ENCODE measurements around the gene MNDA.

Gene MNDA

GRCh38 chr1:158809862-158810261 is 21.3 kb upstream of the MNDA start:
- H3K27me3 ChIP-seq (ENCODE audit: control insufficient read depth in 2 of 2, insufficient read depth in 2 of 2, low read length in 2 of 2), result no peaks in the 10 kb centered on the region
- peaks cover 0 to 2% of the 10 kb centered on the region in 2 donors for H3K4me1 ChIP-seq (ENCODE audit: control insufficient read depth in 2 of 2, insufficient read depth in 2 of 2, low read length in 2 of 2)
- no peaks in the 10 kb centered on the region for H3K9me3 ChIP-seq (ENCODE audit: control insufficient read depth in 2 of 2, low read length in 2 of 2)
- no peak overlapping the region for H3K9ac ChIP-seq (ENCODE audit: low read depth in 1 of 2, low read length in 2 of 2)
- no peak overlapping the region for H3K27ac ChIP-seq (ENCODE audit: low read depth in 2 of 2, low read length in 2 of 2)
- H3K4me3 ChIP-seq (ENCODE audit: low read length in 2 of 2), result no peak overlapping the region
- H3K36me3 ChIP-seq (ENCODE audit: control insufficient read depth in 2 of 2, insufficient read depth in 2 of 2, low read length in 2 of 2), result no peaks in the 10 kb centered on the region

DNA sequence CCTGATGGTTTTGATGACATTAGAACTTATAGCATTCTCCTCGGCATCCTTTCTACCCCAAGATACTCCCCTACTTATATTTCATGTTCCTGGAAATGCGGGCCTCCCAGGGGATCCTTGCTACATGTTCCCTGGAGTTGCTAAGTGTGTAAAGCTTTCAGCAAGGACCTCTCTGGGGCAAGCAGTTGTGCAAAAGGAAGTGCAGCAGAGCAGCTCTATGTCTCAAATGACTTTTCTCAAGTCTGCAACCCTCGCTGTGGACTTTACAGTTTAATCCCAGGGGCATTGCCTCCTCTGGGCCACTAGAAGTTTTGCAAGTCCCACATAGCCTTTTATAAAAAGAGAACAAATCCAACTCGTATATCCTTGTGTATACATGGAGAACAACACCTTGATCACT is 20.8 kb upstream of the MNDA start:
- Histone ChIP-seq H3K27ac (ENCODE audit: low read depth in 2 of 2, low read length in 2 of 2) (no peak overlapping the region), H3K9me3 (ENCODE audit: control insufficient read depth in 2 of 2, low read length in 2 of 2) (no peaks in the 10 kb centered on the region), H3K27me3 (ENCODE audit: control insufficient read depth in 2 of 2, insufficient read depth in 2 of 2, low read length in 2 of 2) (no peaks in the 10 kb centered on the region), H3K9ac (ENCODE audit: low read depth in 1 of 2, low read length in 2 of 2) (no peak overlapping the region), H3K4me3 (ENCODE audit: low read length in 2 of 2) (no peak overlapping the region), H3K4me1 (ENCODE audit: control insufficient read depth in 2 of 2, insufficient read depth in 2 of 2, low read length in 2 of 2) (peaks cover 0 to 2% of the 10 kb centered on the region in 2 donors), H3K36me3 (ENCODE audit: control insufficient read depth in 2 of 2, insufficient read depth in 2 of 2, low read length in 2 of 2) (no peaks in the 10 kb centered on the region)

- no peaks in the 10 kb centered on the region for H3K36me3 ChIP-seq (ENCODE audit: control insufficient read depth in 2 of 2, insufficient read depth in 2 of 2, low read length in 2 of 2)
- H3K9me3 ChIP-seq (ENCODE audit: control insufficient read depth in 2 of 2, low read length in 2 of 2), result no peaks in the 10 kb centered on the region
- no peaks in the 10 kb centered on the region for H3K27me3 ChIP-seq (ENCODE audit: control insufficient read depth in 2 of 2, insufficient read depth in 2 of 2, low read length in 2 of 2)
- peaks cover 0 to 2% of the 10 kb centered on the region in 2 donors for H3K4me1 ChIP-seq (ENCODE audit: control insufficient read depth in 2 of 2, insufficient read depth in 2 of 2, low read length in 2 of 2)
- no peak overlapping the region for H3K9ac ChIP-seq (ENCODE audit: low read depth in 1 of 2, low read length in 2 of 2)
- no peak overlapping the region for H3K4me3 ChIP-seq (ENCODE audit: low read length in 2 of 2)
- no peak overlapping the region for H3K27ac ChIP-seq (ENCODE audit: low read depth in 2 of 2, low read length in 2 of 2)
Observed at GRCh38 chr1:158812336-158812735, 18.8 kb upstream of the MNDA start.

DNA sequence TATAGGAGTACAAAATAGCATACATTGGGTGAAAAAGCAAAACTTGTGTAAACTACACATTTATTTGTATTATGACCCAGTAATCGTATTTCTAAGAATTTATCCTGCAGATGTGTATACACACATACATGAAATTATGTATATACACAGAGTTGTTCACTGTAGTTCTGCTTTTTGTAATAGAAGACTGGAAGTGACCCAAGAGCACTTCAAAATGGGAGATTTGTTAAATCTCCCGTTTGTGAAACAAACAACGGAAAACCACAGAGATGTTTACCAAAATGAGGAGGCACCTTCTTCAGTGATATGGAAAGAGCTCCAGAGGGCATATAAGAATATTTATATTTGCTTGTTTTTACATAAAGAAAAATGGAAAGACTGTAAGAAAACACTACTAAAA is 18.0 kb upstream of the MNDA start:
- H3K4me1 ChIP-seq (ENCODE audit: control insufficient read depth in 2 of 2, insufficient read depth in 2 of 2, low read length in 2 of 2), result peaks cover 0 to 2% of the 10 kb centered on the region in 2 donors
- no peaks in the 10 kb centered on the region for H3K9me3 ChIP-seq (ENCODE audit: control insufficient read depth in 2 of 2, low read length in 2 of 2)

DNA sequence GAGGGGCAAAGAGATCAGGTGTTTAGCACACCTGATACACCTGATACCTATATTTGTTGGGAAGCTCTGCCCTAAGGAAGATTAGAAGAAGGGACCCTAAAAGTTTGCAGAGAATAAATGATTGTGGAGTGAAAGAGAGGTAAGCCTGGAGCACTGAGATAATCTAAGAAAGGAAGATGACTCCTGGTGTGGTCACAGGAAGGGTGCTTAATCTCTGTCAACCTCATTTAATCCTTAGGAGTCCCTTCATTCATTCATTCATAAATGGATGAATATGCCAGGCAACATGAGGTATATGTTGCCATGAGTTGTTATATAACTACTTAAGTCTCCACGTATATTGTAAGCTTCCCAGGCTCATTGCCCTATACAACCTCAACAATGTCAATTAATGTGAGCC is 16.2 kb upstream of the MNDA start:
- H3K27ac ChIP-seq (ENCODE audit: low read depth in 2 of 2, low read length in 2 of 2), result no peak overlapping the region
- H3K27me3 ChIP-seq (ENCODE audit: control insufficient read depth in 2 of 2, insufficient read depth in 2 of 2, low read length in 2 of 2), result no peaks in the 10 kb centered on the region
- H3K4me3 ChIP-seq (ENCODE audit: low read length in 2 of 2), result no peak overlapping the region
- H3K36me3 ChIP-seq (ENCODE audit: control insufficient read depth in 2 of 2, insufficient read depth in 2 of 2, low read length in 2 of 2), result no peaks in the 10 kb centered on the region
- H3K4me1 ChIP-seq (ENCODE audit: control insufficient read depth in 2 of 2, insufficient read depth in 2 of 2, low read length in 2 of 2), result peaks cover 0 to 2% of the 10 kb centered on the region in 2 donors
- H3K9me3 ChIP-seq (ENCODE audit: control insufficient read depth in 2 of 2, low read length in 2 of 2), result no peaks in the 10 kb centered on the region
- no peak overlapping the region for H3K9ac ChIP-seq (ENCODE audit: low read depth in 1 of 2, low read length in 2 of 2)

More for the DNA sequence above, 18.0 kb upstream of the MNDA start:
- no peaks in the 10 kb centered on the region for H3K36me3 ChIP-seq (ENCODE audit: control insufficient read depth in 2 of 2, insufficient read depth in 2 of 2, low read length in 2 of 2)
- no peaks in the 10 kb centered on the region for H3K27me3 ChIP-seq (ENCODE audit: control insufficient read depth in 2 of 2, insufficient read depth in 2 of 2, low read length in 2 of 2)
- no peak overlapping the region for H3K4me3 ChIP-seq (ENCODE audit: low read length in 2 of 2)
- H3K27ac ChIP-seq (ENCODE audit: low read depth in 2 of 2, low read length in 2 of 2), result no peak overlapping the region
- H3K9ac ChIP-seq (ENCODE audit: low read depth in 1 of 2, low read length in 2 of 2), result no peak overlapping the region

- Histone ChIP-seq H3K4me1 (ENCODE audit: control insufficient read depth in 2 of 2, insufficient read depth in 2 of 2, low read length in 2 of 2) (no peaks in the 10 kb centered on the region), H3K27ac (ENCODE audit: low read depth in 2 of 2, low read length in 2 of 2) (no peak overlapping the region), H3K4me3 (ENCODE audit: low read length in 2 of 2) (no peak overlapping the region), H3K27me3 (ENCODE audit: control insufficient read depth in 2 of 2, insufficient read depth in 2 of 2, low read length in 2 of 2) (no peaks in the 10 kb centered on the region), H3K36me3 (ENCODE audit: control insufficient read depth in 2 of 2, insufficient read depth in 2 of 2, low read length in 2 of 2) (no peaks in the 10 kb centered on the region), H3K9ac (ENCODE audit: low read depth in 1 of 2, low read length in 2 of 2) (no peak overlapping the region), H3K9me3 (ENCODE audit: control insufficient read depth in 2 of 2, low read length in 2 of 2) (no peaks in the 10 kb centered on the region)
Observed at GRCh38 chr1:158818560-158818959, 12.6 kb upstream of the MNDA start.

GRCh38 chr1:158818975-158819431 is 12.1 kb upstream of the MNDA start:
- H3K9me3 ChIP-seq (ENCODE audit: control insufficient read depth in 2 of 2, low read length in 2 of 2), result no peaks in the 10 kb centered on the region
- H3K27me3 ChIP-seq (ENCODE audit: control insufficient read depth in 2 of 2, insufficient read depth in 2 of 2, low read length in 2 of 2), result no peaks in the 10 kb centered on the region
- H3K27ac ChIP-seq (ENCODE audit: low read depth in 2 of 2, low read length in 2 of 2), result peak overlapping the region in 1 of 2 donors; percentile 44
- H3K36me3 ChIP-seq (ENCODE audit: control insufficient read depth in 2 of 2, insufficient read depth in 2 of 2, low read length in 2 of 2), result no peaks in the 10 kb centered on the region
- no peak overlapping the region for H3K4me3 ChIP-seq (ENCODE audit: low read length in 2 of 2)
- no peaks in the 10 kb centered on the region for H3K4me1 ChIP-seq (ENCODE audit: control insufficient read depth in 2 of 2, insufficient read depth in 2 of 2, low read length in 2 of 2)
- no peak overlapping the region for H3K9ac ChIP-seq (ENCODE audit: low read depth in 1 of 2, low read length in 2 of 2)

DNA sequence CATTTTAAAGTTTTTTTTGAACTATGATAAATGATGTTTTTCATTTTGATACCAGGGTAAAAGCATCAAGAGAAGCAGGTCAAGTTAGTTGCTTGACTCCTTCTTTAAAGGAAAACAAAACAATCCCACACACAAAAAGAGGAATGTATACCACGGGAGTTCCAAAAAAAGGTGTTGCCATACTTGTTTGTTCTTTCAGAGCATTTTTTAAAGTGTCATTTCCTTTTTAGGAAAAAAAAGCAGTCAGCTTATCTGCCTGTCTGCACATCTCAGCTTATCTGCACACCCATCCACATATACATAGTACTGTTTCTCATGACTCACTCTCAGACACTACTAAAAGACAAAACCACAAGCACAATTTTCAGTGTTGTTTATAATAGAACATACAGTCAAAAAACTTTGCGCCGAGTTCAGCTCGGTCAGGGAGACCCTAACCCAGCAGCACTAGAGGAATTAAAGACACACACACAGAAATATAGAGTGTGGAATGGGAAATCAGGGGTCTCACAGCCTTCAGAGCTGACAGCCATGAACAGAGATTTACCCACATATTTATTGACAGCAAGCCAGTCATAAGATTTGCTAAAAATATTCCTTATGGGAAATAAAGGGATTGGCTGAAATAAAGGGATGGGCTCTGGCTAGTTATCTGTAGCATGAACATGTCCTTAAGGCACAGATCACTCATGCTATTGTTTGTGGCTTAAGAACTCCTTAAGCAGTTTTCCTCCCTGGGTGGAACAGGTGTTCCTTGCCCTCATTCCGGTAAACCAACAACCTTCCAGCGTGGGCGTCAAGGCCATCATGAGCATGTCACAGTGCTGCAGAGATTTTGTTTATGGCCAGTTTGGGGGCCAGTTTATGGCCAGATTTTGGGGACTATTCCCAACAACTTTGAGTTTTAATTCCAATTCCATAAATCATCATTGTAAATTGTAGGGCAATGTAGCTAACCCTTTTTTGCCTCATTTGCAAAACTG is 11.4 kb upstream of the MNDA start:
- H3K9ac ChIP-seq (ENCODE audit: low read depth in 1 of 2, low read length in 2 of 2), result no peak overlapping the region
- peak overlapping the region in 1 of 2 donors; percentile 44 for H3K27ac ChIP-seq (ENCODE audit: low read depth in 2 of 2, low read length in 2 of 2)
- no peaks in the 10 kb centered on the region for H3K27me3 ChIP-seq (ENCODE audit: control insufficient read depth in 2 of 2, insufficient read depth in 2 of 2, low read length in 2 of 2)
- H3K4me1 ChIP-seq (ENCODE audit: control insufficient read depth in 2 of 2, insufficient read depth in 2 of 2, low read length in 2 of 2), result no peaks in the 10 kb centered on the region
- H3K4me3 ChIP-seq (ENCODE audit: low read length in 2 of 2), result no peak overlapping the region
- no peaks in the 10 kb centered on the region for H3K36me3 ChIP-seq (ENCODE audit: control insufficient read depth in 2 of 2, insufficient read depth in 2 of 2, low read length in 2 of 2)
- H3K9me3 ChIP-seq (ENCODE audit: control insufficient read depth in 2 of 2, low read length in 2 of 2), result no peaks in the 10 kb centered on the region

- H3K27ac ChIP-seq (ENCODE audit: low read depth in 2 of 2, low read length in 2 of 2), result no peak overlapping the region
- no peak overlapping the region for H3K9ac ChIP-seq (ENCODE audit: low read depth in 1 of 2, low read length in 2 of 2)
- no peaks in the 10 kb centered on the region for H3K27me3 ChIP-seq (ENCODE audit: control insufficient read depth in 2 of 2, insufficient read depth in 2 of 2, low read length in 2 of 2)
- H3K9me3 ChIP-seq (ENCODE audit: control insufficient read depth in 2 of 2, low read length in 2 of 2), result no peaks in the 10 kb centered on the region
- no peaks in the 10 kb centered on the region for H3K4me1 ChIP-seq (ENCODE audit: control insufficient read depth in 2 of 2, insufficient read depth in 2 of 2, low read length in 2 of 2)
- no peaks in the 10 kb centered on the region for H3K36me3 ChIP-seq (ENCODE audit: control insufficient read depth in 2 of 2, insufficient read depth in 2 of 2, low read length in 2 of 2)
- no peak overlapping the region for H3K4me3 ChIP-seq (ENCODE audit: low read length in 2 of 2)
Observed at GRCh38 chr1:158821723-158822122, 9.4 kb upstream of the MNDA start.

GRCh38 chr1:158830074-158830677 is 975 bp upstream of the MNDA start:
- Histone ChIP-seq H3K27ac (ENCODE audit: low read depth in 2 of 2, low read length in 2 of 2) (peak overlapping the region in 1 of 2 donors; percentile 32), H3K4me3 (ENCODE audit: low read length in 2 of 2) (no peak overlapping the region), H3K27me3 (ENCODE audit: control insufficient read depth in 2 of 2, insufficient read depth in 2 of 2, low read length in 2 of 2) (no peaks in the 10 kb centered on the region), H3K9me3 (ENCODE audit: control insufficient read depth in 2 of 2, low read length in 2 of 2) (peaks cover 0 to 1% of the 10 kb centered on the region in 2 donors), H3K36me3 (ENCODE audit: control insufficient read depth in 2 of 2, insufficient read depth in 2 of 2, low read length in 2 of 2) (no peaks in the 10 kb centered on the region), H3K4me1 (ENCODE audit: control insufficient read depth in 2 of 2, insufficient read depth in 2 of 2, low read length in 2 of 2) (no peaks in the 10 kb centered on the region), H3K9ac (ENCODE audit: low read depth in 1 of 2, low read length in 2 of 2) (no peak overlapping the region)

All from mucosa of rectum (tissue), 2 donors.